Measurements from ENCODE around the gene ARRDC2. TPM values are rescaled to one million over a fixed set of nuclear protein-coding genes. Genes with fewer than 3 reads are reported as not detected.
A peak's percentile ranks its signal among the peaks of the same experiment; 100 is the strongest.

The ARRDC2 gene
- total and polyA plus RNA-seq, 10 donors: 46.0 to 70.4 (median 56.1) TPM

- DNase-seq: peak; percentile 82
- intact Hi-C loops (cut with DNase I; ENCODE audit: low total_unique reads): loop anchor here (2.0 to 10.0 kb wide), 2 partner anchors 59 to 133 kb away; no protein-coding TSS in a partner anchor
- Histone ChIP-seq H3K27me3 (replicated peaks in 1 of 7) (peaks cover 0 to 9% (median 0%) of the 10 kb centered on the region in 7 donors), H3K4me1 (peaks cover 16 to 51% (median 39%) of the 10 kb centered on the region in 6 donors), H3K4me3 (no peak overlapping the region), H3K36me3 (peaks cover 0 to 4% (median 0%) of the 10 kb centered on the region in 6 donors), H3K27ac (peak overlapping the region in 1 of 8 donors; percentile 8), H3K9me3 (no peaks in the 10 kb centered on the region)
- TF ChIP-seq CTCF (IDR thresholded peaks at IDR 0.05 in 8 of 11, conservative IDR thresholded peaks at IDR 0.05 in 3 of 11) (peak in 3 of 11 experiments; percentile 13 to 24 (median 23)), POLR2A (IDR thresholded peaks at IDR 0.05) (no peak), POLR2AphosphoS5 (IDR thresholded peaks at IDR 0.05) (no peak)
- 55 to 71% (median 69%) methylated on average over 28 to 41 of the region's 41 CpGs for WGBS, 5 donors
These were observed 9.8 kb upstream of the ARRDC2 start for GRCh38 chr19:17997969-17998826.

GRCh38 chr19:17998827-17999150 is 9.2 kb upstream of the ARRDC2 start:
- intact Hi-C loops (cut with DNase I; ENCODE audit: low total_unique reads): loop anchor here (10.0 kb wide), 1 partner anchor 134 kb away; no protein-coding TSS in a partner anchor
- H3K4me3 ChIP-seq: no peak overlapping the region
- H3K27me3 ChIP-seq (replicated peaks in 1 of 7): peaks cover 0 to 3% (median 0%) of the 10 kb centered on the region in 7 donors
- TF ChIP-seq POLR2A (IDR thresholded peaks at IDR 0.05): no peak
- H3K4me1 ChIP-seq: peaks cover 16 to 56% (median 42%) of the 10 kb centered on the region in 6 donors
- 88 to 95% (median 92%) methylated on average over 5 of the region's 5 CpGs for WGBS, 5 donors
- H3K36me3 ChIP-seq: peaks cover 0 to 10% (median 0%) of the 10 kb centered on the region in 6 donors
- DNase-seq: no peak
- peak overlapping the region in 1 of 8 donors; percentile 8 for H3K27ac ChIP-seq
- no peaks in the 10 kb centered on the region for H3K9me3 ChIP-seq

GRCh38 chr19:17999684-18000479 is 8.1 kb upstream of the ARRDC2 start:
- Histone ChIP-seq H3K27ac (peak overlapping the region; percentile 87 to 98 (median 94)), H3K4me3 (peak overlapping the region in 3 of 8 donors; percentile 76 to 94 (median 77)), H3K36me3 (peaks cover 0 to 19% (median 0%) of the 10 kb centered on the region in 6 donors), H3K9me3 (no peaks in the 10 kb centered on the region), H3K4me1 (peaks cover 16 to 67% (median 45%) of the 10 kb centered on the region in 6 donors), H3K27me3 (replicated peaks in 1 of 7) (no peaks in the 10 kb centered on the region)
- no peak for TF ChIP-seq CTCF (IDR thresholded peaks at IDR 0.05 in 8 of 11, conservative IDR thresholded peaks at IDR 0.05 in 3 of 11)
- TF ChIP-seq POLR2AphosphoS5 (IDR thresholded peaks at IDR 0.05): peak in 1 of 3 donors; percentile 9
- intact Hi-C loops (cut with DNase I; ENCODE audit: low total_unique reads): loop anchor here (10.0 kb wide), 1 partner anchor 135 kb away; no protein-coding TSS in a partner anchor
- DNase-seq: peak; percentile 82
- 83 to 89% (median 86%) methylated on average over 20 to 21 of the region's 21 CpGs for WGBS, 5 donors

- no peak for DNase-seq
- H3K36me3 ChIP-seq: peaks cover 0 to 20% (median 0%) of the 10 kb centered on the region in 6 donors
- no peaks in the 10 kb centered on the region for H3K27me3 ChIP-seq (replicated peaks in 1 of 7)
- peak overlapping the region in 7 of 8 donors; percentile 66 to 94 (median 77) for H3K4me3 ChIP-seq
- WGBS, 5 donors: 14 to 18% (median 15%) methylated on average over 15 to 17 of the region's 17 CpGs
- H3K4me1 ChIP-seq: peaks cover 16 to 68% (median 45%) of the 10 kb centered on the region in 6 donors
- H3K9me3 ChIP-seq: no peaks in the 10 kb centered on the region
- H3K27ac ChIP-seq: peak overlapping the region; percentile 87 to 98 (median 94)
- no peak for TF ChIP-seq CTCF (IDR thresholded peaks at IDR 0.05 in 8 of 11, conservative IDR thresholded peaks at IDR 0.05 in 3 of 11)
- no peak for TF ChIP-seq POLR2A (IDR thresholded peaks at IDR 0.05)
- TF ChIP-seq POLR2AphosphoS5 (IDR thresholded peaks at IDR 0.05): no peak
- intact Hi-C loops (cut with DNase I; ENCODE audit: low total_unique reads): no loop called here
These were observed 7.5 kb upstream of the ARRDC2 start for GRCh38 chr19:18000480-18000914.

All from spleen (tissue), 11 donors.